ENCODE results near the gene EMILIN1.
"Not testable (repeated sequence)": the region's sequence is repeated elsewhere in the genome, so short reads cannot be mapped to it uniquely, and the experiment has no call there.

Gene EMILIN1

GRCh38 chr2:27054721-27055120 is 23.7 kb upstream of the EMILIN1 start:
- DNase-seq, result no peak

DNA sequence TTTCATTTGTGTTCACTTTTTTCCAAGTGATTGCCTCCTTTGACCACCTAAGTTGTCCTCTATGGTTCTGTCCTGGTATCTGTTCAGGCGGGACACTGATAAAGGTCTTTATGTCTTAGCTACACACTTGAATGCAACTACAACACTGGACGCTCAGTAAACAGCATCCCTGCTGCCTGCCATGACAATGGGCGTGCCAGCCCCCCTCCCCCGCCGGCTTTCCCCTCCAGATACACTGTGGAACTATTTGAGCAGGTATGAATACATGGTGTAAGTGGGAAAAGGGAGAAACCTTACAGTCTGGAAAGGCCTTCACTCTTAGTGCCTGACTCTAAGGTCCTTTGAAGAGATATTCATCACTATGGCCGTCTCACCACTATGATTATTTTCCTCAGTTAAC is 21.2 kb upstream of the EMILIN1 start:
- DNase-seq, result no peak

DNA sequence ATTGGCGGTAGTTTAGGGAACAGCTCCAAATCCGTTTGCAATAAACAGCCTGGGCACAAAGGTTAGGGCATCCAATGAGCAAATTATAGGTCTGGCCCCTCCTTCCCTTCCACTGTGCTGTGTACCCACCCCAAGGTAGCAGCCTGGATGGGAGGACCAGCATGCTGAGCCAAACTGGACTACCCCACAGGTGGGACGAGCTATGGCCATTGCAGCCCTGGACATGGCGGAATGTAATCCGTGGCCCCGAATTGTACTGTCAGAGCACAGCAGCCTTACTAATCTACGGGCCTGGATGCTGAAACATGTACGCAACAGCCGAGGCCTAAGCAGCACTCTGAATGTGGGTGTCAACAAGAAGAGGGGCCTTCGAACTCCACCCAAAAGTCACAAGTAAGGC is 20.2 kb upstream of the EMILIN1 start:
- no peak for DNase-seq

DNA sequence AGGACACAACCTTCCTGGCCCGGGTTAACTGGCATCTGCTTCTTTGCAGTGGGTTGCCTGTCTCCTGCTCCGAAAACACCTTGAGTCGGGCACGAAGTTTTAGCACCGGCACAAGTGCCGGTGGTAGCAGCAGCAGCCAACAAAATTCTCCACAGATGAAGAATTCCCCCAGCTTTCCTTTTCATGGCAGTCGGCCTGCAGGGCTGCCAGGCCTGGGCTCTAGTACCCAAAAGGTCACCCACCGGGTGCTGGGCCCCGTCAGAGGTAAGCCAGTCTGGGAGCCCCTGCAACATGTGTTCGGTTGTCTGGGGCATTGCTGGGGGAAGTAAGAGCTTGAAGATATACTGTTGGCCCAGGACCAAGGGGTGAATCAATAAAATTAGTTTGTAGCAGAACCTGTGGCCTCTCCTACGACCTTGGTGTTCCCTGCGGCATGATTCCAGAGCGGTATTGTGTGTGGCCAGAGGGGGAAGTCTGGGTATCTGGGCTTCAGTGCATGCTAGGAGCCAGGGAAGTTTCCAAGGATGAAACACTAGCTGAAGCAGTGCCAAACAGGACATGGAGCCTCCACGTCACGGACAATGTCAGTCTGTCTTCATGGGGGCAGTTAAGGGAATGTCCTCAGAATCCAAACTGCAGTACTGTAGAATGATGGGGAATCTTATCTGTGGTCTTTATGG is 19.1 kb upstream of the EMILIN1 start:
- no peak for DNase-seq

GRCh38 chr2:27060323-27060722 is 18.1 kb upstream of the EMILIN1 start:
- no peak for DNase-seq

DNA sequence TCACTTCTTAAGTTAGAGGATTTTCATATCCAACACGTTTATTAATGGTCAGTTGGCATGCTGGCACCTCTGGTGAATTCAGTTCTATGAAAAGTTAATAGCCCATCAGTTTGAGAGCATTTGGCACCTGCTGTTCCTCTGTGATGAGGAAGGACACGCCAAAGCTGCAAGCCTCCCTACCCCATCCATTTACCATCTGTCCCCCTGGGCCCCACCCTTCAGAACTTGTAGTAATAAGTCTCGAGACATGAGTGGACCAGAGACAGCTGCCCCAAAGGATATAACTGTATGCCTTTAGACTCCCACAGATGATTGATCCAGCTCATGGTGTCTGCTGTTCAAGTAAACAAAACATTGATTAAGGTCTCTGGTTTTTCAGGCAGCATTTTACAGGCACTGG is 13.3 kb upstream of the EMILIN1 start:
- no peak for DNase-seq

- DNase-seq, result no peak
Measured at GRCh38 chr2:27067385-27067784, 11.0 kb upstream of the EMILIN1 start.

- DNase-seq, result no peak
Measured at GRCh38 chr2:27069436-27069835, 9.0 kb upstream of the EMILIN1 start.

DNA sequence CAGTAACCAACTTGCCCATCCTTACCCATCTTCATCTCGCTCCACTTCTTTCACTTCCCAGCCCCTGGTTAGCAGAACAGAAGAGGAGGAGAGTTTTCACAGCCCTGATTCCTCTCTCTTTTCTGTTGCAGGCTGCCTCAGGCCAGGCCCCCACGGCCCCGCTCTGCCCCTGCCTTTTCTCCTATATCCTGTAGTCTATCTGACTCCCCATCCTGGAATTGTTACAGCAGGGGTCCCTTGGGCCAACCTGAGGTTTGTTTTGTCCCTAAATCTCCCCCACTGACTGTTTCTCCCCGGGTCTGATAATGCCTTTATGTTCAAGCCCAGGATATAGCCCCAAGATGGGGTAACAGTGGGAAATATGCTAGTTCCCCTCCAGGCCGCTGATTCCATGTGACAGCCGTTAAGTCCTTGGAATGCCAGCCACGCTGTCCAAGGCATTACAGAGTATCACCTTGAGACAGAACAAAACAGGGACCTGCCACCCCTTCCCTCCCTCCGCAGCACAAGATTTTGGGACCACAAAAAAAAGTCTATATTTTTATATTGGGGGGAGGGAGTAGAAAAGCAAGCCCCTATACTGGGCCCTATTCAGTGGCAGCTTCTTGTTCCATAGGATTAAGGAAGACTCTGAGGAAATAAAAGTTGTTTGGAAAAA is 8.3 kb upstream of the EMILIN1 start:
- no peak for DNase-seq

DNA sequence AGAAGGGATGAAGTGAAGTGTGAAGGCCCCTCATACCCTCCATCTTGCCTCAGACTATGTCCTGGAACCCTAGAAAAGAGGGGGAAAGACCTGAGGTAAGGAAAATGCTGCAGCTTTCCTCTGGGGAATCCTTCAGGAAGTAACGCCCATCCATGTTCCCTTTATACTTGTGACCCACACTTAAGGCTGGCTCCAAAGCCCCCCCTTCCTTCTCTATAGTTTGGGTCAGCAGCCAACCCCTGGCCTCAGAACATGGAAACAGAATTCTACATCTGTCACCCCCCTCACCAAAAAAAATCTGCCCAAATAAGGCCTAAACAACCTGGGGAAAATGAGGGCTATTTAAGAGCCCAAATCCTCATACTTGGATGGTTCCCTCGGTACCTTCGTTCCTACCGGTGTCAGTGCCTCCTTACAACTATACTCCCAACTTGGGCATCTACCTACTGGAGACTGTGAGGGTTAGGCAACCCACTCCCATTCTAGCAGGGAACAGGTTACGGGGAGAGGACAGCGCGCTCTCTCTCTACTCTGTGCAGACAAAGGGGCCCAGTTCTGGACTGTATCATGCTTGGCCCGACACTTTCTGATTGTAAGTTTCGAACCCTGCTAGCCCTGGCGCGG is 7.7 kb upstream of the EMILIN1 start:
- DNase-seq, result no peak

DNA sequence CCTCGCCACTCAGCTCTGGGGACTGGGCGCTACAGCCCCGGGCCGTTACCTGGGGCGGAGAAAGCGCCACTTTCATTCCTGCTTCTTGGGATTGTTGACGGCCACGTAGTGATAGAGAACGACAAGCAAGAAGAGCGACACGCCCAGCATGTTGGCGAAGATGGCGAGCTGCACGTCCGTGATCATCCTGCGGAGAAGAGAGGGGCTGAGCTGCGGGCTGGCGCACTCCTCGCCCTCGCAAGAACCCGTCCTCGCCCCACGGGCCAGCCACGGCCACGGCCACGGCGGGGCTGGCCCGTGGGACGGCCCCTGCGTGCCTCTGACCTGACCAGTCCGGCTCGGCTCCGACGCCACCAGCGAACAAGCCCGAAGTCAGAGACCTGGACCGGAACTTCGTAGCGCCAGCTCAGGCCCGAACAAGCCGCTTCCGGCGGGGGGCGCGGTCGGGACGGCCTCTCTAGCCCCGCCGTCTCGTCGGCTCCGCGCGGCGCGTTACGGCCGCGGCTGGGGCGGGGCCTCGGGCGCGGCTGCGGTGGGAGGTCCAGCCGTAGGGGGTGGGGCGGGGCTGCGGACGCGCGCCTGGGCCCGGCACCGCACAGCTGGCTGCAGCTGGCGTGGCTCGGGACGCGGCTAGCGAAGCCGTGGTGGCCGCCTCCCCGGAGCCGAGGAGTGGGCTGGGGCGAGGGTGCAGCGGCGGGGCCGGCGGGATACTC is 7.0 kb upstream of the EMILIN1 start, which contains the start of gene OST4:
Gene OST4 (minus strand): TSS at position 378 of the 713 bp plus-strand sequence.
- peak; percentile 54 for DNase-seq

- no peak for DNase-seq
Measured at GRCh38 chr2:27071990-27072830, 6.2 kb upstream of the EMILIN1 start.

DNA sequence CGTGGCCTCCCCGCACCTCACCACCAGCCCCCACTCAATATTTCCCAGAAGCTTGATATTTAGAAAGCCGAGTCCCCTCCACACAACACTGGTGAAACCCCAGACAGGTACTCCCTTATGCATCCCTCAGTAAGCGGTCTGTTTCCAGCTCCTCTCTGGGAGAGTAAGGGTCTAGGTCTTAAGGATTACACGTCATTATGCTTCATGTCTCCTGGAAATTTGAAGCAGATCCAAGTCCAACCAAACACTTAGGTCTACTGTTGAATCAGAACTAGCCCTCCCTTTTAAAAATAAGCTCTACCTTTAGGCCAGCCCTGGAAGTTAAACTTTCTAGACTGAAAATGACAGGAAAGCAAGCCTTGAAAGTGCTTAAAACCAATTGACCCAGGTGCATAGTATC is 5.5 kb upstream of the EMILIN1 start:
- no peak for DNase-seq

DNA sequence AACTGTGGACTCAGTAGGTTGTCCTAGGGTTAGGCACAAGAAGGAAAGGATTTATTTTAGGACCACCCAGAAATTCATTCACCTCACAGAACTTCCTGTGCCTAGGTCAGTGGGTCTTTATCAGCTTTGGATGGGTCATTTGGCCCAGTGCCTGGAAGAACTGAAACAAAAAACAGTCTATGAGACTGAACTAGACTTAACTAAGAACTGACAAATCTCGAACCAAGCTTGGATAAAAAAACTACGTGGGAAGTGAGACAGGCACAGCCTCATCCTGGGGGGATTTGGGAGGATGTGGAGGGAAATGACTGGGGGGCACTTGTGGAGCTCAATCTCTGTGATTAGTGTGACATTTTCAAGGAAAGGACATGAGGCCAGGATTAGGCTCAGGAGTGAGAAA is 4.6 kb upstream of the EMILIN1 start:
- no peak for DNase-seq

- no peak for DNase-seq
Measured at GRCh38 chr2:27074738-27075565, 3.5 kb upstream of the EMILIN1 start.

GRCh38 chr2:27075566-27075871 is 2.9 kb upstream of the EMILIN1 start:
- DNase-seq, result not testable (repeated sequence)

GRCh38 chr2:27076323-27076722 is 2.1 kb upstream of the EMILIN1 start:
- no peak for DNase-seq

- no peak for DNase-seq
Measured at GRCh38 chr2:27077231-27077630, 1.2 kb upstream of the EMILIN1 start.

DNA sequence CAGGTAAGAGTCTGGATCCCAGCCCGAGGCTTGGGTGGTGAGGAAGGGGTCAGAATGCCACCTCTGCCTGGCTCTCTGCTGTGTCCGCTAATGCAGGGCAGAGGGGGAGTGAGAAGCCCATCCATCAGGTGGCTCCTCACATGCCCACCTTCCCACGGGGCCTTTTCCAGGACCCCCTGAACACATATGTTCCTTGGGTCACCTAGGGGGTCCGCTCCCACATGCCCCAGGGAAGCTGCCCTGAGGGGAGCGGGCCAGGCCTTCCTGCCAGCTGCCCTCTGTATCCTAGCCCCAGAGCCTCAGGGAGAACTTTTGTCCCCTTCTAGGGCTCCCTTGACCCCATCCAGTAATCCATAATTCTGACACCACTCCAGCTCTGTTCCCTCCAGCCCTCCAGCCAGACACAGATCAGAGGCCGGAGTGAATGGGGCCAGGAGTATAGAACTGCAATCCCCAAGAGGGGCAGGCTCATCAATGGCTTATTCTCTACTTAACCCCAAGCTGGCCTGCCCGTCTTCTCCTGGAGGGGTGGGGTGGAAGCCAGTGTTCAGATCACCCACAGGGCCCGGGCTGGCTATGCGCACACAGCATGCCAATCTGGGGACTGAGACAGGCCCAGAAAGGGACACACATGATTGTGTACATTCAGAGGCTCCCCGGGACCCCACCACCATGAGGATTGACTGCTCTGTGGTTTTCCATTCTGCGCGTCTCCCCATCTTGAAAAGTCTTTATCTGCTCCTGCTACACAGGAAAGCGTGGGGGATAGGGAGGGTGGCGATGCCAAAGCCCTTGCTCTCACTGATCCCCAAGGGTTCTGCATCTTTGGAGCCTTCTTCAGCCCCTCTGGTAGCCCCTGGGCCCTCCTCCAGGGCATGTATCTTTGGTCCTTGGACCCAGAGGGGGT is 1.1 kb downstream of the EMILIN1 start:
- no peak for DNase-seq

DNA sequence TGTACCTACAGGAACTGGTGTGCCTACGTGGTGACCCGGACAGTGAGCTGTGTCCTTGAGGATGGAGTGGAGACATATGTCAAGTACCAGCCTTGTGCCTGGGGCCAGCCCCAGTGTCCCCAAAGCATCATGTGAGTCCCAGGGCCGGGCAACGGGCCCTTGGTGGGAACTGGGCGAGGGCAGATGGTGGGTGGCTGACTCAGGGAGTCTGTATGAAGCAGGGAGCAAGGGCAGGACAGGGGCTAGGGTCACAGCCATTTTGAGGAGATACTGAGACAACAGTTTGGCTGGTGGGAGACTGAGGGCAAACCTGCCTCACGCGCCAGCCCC is 1.7 kb downstream of the EMILIN1 start:
- no peak for DNase-seq

GRCh38 chr2:27080603-27080936 is 2.2 kb downstream of the EMILIN1 start:
- no peak for DNase-seq

Measured in NCI-H748 treated with DMSO at 0.1 percent for 48 hours (cell line).